Dedifferentiated amniotic fluid mesenchymal stem cell (primary cell): Measurements from ENCODE around the gene SCO2.

Experiments
- DNase-seq: peaks from one replicate; pipeline ENCODE4 v3.0.0-alpha.2; 2016; ENCODE audit errors: extremely low spot score

The SCO2 gene

GRCh38 chr22:50525104-50525857 is at the start of gene SCO2:
TSS of gene SCO2 (minus strand) at chr22:50525598. CDS start at chr22:50524411, 1,187 bp downstream.
- DNase-seq: peak; percentile 95

GRCh38 chr22:50574383-50574755 is 49.0 kb upstream of the SCO2 start:
- DNase-seq: no peak

DNA sequence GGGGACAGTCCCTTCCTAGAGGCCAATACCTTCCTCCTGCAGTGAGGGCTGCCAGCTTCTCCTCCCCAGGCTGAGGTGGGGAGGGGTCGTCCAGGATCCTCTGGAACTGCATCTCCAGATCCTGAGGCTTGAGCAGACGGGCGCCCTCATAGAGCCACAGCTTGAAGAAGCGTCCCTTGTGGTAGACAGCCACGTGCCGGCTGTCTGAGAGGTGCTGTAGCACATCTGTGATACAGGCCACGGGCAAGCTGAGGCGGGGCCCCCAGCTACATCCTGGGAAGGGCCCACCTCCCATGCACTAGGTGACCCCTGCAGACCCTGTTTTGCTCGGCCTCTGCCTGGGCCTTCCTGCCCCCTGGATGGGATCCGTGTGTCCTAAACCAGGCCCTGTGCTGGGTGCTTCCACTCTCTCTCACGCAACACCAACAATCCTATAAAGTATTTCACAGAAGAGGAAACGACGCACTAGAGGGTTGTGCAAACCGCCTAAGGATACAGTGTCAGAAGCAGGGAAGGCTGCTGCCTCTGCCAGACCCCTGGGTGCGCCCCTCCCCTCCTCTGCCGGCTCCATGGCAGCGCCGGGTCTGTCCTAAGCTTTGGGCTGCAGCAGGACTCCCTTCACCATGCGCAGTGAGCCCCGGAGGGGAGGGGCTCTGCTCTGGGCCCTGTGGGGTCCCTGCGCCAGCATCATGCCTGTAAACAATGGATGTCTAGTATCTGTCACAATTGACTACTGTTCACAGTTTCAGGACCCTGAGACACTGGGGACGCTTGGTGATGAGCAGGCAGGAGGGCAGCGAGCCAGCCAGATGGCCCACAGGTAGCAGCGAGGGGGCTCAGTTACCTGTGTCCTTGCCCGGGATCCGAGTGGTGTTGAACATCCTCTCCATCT is 48.3 kb upstream of the SCO2 start:
- DNase-seq: no peak

- no peak for DNase-seq
Observed at GRCh38 chr22:50572965-50573364, 47.6 kb upstream of the SCO2 start.

DNA sequence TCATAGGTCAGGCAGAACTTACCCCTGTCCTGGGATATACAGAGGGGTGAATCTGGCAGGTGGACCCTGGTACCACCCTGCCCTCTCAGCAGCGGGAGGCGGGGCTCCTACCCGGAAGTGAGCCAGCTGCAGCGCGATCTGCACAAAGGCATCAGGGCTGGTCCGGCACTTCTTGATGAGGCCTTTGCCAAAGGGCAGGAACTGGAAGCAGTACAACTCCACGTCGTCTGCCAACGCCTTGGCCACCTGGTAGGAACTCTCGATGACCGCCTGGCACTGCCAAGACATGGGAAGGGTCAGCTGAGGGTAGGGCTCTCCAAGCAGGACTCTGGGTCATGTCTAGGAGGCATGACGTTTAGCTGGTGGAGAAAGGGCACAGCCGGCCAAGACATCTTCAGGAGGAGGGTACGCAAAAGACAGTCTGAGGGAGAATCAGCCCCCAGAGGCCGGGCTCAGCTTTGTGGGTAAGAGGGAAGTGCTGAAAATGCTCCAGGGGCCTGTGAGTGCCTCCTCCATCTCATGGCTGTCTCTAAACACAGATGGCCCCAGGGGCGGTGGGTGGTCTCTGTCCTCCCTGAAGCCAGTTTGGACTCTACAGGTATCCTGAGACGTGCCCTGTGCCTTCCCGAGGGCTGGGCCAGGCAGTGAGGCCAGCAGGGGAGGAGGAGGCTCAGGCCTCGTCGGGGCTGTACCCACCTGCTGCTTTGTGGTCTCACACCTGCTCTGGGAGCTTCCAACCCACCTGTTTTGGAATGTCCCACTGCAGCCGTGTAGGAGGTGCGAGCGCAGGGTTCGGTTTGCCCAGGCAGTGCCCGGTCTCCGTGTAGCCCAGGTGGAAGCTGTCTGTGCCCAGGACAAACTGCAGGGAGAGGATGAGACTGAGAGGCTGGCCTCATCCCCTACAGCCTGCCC is 46.1 kb upstream of the SCO2 start:
- DNase-seq: no peak

- no peak for DNase-seq
Observed at GRCh38 chr22:50570861-50571260, 45.5 kb upstream of the SCO2 start.

DNA sequence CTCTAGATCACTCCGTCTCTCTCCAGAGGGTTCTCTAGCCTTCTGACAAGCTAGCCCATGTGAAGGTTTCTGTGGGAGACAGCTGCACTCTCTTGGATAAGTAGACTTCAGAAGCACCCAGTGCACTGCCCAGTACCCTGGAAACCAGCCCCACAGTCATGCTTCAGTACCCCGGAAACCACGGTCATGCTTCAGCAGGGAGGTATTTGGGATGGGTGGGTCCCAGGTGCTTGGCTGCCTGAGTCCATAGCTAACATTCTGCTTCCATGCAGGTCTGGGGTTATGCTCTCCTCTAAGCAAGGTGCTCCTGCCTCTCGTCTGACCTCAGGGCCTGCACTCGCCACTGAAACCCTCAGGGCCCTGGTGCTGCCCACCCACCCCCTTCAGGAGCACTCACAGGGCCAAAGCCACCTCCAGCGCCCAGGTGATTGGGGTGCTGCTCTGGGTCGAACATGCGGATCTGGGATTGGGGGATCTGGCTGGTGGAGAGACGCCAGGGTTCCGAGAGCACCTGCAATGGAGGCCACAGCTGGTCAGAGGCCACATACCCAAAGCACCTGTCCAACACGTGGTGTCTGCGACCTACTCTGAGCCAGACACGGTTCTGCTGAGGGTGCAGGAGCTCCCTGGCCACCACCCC is 44.6 kb upstream of the SCO2 start:
- no peak for DNase-seq

DNA sequence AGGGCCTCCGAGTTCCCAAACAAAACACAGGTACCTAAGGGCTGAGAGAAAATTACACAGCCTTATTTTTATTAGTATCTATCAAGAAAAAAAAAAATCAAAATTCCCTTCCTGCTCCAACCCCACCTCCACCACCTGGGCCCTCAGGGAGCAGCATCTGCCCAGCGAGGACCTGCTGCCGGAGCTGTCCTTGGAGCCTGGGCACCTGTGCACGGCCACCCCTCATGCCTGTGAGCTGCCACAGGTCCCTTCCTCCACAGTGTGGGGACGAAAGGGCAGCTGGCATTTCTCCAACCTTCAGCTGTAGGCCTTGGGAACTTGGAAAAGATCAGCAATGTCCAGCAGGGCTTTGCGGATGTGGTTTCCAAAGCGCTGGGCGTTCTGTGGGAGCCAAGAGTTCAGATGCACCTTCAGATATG is 43.7 kb upstream of the SCO2 start:
- no peak for DNase-seq

DNA sequence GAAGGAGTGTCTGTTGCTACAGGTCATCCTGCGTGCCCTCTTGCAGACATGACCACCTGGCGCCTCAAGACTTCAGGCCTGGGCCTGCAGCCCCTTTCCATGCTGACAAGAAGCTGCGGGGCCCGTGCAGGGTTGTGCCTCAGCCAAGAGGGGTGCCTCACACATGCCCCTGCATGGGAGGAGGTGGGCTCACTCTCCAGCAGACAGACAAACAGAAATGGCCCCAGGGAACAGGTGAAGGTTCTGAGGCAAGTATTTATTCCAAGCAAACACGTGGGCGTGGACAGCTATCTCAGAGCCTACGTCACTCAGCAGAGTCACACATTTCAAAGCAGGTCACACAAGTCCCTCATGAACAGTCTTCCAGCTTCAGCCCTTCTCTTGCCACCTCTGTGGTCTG is 43.2 kb upstream of the SCO2 start:
- DNase-seq: no peak

DNA sequence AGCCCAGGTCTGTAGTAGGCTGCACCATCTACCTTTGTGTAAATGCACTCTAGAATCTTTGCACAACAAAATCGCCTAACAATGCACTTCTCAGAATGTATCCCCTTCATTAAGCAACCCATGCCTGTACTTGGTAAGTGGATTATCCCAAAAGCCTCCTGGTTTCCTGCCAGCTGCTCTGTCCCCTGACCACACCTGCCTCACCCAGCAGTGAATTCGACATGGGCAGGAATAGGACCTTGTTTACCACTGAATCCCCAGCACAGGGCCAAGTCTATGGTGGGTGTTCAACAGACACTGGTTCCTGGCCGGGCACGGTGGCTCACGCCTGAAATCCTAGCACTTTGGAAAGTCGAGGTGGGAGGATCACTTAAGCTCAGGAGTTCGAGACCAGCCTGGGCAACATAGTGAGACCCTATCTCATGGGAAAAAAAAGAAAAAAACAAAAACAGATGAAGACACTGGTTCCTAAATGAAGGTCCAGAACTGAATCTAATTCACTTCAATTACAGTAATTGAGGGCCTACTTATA is 42.4 kb upstream of the SCO2 start:
- DNase-seq: no peak

GRCh38 chr22:50564289-50564688 is 38.9 kb upstream of the SCO2 start:
- no peak for DNase-seq

DNA sequence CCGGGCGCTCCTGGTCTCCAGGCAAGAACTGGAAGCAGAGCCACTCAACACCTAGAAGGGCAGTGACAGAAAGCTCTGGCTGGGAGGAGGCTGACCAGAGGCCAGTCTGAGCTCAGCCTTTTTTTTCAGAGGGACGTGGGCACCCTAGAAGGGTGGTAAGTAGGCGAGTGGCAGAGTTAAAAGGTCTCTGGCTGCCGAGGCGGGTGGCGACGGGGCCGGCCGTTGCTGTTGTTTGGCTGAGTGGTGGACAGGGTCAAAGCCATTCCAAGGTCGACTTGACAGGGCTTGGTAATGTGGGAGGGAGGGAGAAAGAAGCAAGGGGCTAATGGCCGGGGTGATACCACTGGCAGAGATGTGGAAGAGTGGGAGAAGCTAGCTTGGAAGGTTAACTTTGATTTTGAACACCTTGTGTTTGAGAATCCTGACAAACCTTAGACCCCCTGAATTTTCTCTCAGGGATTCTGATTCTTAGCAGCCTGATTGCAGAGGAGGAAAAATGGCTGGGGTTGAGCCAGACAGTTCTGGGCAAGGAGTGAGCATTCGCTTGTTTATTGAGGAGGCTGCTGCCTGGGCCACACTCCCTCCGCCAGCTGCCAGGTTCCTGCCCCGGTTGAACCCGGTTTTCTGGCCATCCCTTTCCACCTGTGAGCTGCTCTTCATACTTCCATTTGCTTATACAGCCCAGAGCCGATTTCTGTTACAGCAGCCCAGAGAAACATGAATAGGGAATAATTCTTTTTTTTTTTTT is 38.2 kb upstream of the SCO2 start:
- DNase-seq: no peak

DNA sequence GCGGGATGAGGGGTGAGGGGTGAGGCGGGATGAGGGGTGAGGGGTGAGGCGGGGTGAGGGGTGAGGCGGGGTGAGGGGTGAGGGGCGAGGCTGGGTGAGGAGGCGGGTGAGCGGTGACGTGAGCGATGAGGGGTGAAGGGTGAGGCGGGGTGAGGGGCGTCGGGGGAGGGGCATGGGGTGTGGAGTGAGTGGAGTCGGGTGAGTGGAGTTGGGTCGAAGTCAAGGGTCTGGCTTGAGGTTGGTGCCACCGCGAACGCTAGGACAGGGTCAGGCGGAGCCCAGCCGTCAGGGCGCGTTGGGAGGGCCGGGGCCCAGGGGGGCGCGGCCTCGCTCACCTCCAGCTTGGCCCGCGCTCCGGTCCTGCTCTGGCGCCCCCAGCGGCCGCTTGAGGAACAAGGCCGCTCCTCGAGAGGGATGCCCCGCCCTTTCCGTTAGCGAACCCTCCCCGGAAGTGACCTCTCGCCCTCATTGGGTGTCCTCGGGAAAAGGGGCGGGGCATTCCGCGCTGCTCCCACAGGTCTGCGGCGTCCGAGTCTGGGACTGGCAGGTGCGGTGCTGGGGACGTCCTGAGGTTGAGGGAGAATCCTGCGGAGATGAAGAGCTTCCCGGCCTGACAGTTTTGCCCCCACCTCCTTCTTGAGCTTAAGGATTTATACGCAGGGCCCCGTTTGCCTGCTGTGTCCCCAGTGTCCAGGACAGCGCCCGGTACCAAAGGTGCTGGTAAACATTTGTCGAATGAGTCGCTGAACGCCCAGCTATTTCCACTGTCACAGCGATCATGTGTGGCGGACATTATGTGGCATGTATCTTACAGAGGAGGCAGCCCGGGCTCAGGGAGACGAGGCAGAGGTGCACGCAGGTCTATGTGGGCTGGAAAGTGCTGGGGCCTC is 37.4 kb upstream of the SCO2 start, which contains the start of gene SYCE3:
SYCE3 (minus strand) TSS at position 397 of the 890 bp plus-strand sequence. CDS start 6,514 bp downstream, outside the sequence.
- DNase-seq: peak; percentile 88

- no peak for DNase-seq
Observed at GRCh38 chr22:50561401-50562358, 36.3 kb upstream of the SCO2 start.

GRCh38 chr22:50560034-50560433 is 34.6 kb upstream of the SCO2 start:
- DNase-seq: no peak

GRCh38 chr22:50556703-50557102 is 31.3 kb upstream of the SCO2 start:
- DNase-seq: no peak

GRCh38 chr22:50553310-50553709 is 27.9 kb upstream of the SCO2 start:
- DNase-seq: no peak

GRCh38 chr22:50551160-50551752 is 25.9 kb upstream of the SCO2 start:
- DNase-seq: no peak
